ENCODE measurements around the gene LRCH2. TPM values are rescaled to one million over a fixed set of nuclear protein-coding genes. Genes with fewer than 3 reads are reported as not detected.

Gene LRCH2
- total and polyA plus RNA-seq, 5 donors from 2014 or later: not detected

DNA sequence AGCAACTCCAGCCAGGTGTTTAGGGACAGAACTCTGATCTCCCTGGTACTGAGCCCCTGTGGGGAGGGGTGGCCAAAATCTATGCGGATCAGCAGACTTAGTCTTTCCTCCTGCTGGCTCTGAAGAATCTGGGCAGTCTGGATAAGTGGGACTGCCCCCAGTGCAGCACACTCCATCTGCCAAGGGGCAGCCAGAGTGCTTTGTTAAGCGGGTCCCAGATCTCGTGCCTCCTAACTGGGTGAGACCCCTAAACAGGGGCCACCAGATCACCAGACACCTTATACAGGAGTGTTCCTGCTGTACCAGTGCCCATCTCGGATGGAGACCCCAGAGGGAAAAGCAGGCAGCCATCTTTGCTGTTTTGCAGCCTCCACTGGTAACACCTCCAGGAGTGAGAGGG is 135.0 kb downstream of the LRCH2 start:
- no peak for ATAC-seq (ENCODE audit: low read depth in 2 of 2)
- peaks cover 0 to 23% (median 2%) of the 10 kb centered on the region in 7 donors for H3K9me3 Mint-ChIP-seq
- H3K4me3 Mint-ChIP-seq: no peak overlapping the region

DNA sequence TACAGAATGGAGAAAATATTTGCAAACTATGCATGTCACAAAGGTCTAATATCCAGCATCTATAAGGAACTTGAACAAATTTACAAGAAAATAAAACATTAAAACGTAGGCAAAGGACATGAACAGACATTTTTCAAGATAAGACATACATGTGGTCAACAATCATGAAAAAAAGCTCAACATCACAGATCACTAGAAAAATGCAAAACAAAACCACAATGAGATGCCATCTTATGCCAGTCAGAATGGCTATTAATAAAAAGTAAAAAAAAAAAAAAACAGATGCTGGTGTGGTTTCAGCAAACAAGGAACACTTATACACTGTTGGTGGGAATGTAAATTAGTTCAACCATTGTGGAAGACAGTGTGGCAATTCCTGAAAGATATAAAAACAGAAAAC is 140.7 kb downstream of the LRCH2 start:
- Mint-ChIP-seq H3K4me1 (no peaks in the 10 kb centered on the region), H3K36me3 (no peaks in the 10 kb centered on the region), H3K4me3 (no peak overlapping the region), H3K27ac (no peak overlapping the region), H3K27me3 (no peaks in the 10 kb centered on the region), H3K9me3 (peaks cover 0 to 7% (median 2%) of the 10 kb centered on the region in 7 donors)
- no peaks in the 10 kb centered on the region for H3K27me3 ChIP-seq (ENCODE audit: control insufficient read depth, insufficient read depth, low read length)
- no peak overlapping the region for H3K4me3 ChIP-seq (ENCODE audit: low read depth, low read length)
- H3K27ac ChIP-seq (ENCODE audit: insufficient read depth, low read length, poor library complexity, severe bottlenecking): no peak overlapping the region
- H3K9me3 ChIP-seq (ENCODE audit: control insufficient read depth in 2 of 2, low read length in 2 of 2): no peaks in the 10 kb centered on the region
- ATAC-seq (ENCODE audit: low read depth in 2 of 2) (no peak), DNase-seq (no peak)
- no peaks in the 10 kb centered on the region for H3K36me3 ChIP-seq (ENCODE audit: control insufficient read depth, insufficient read depth, low read length)
- H3K4me1 ChIP-seq (ENCODE audit: control insufficient read depth, insufficient read depth, low read length, poor library complexity, severe bottlenecking): no peaks in the 10 kb centered on the region

More for the DNA sequence above, 135.0 kb downstream of the LRCH2 start:
- no peaks in the 10 kb centered on the region for H3K4me1 Mint-ChIP-seq
- no peaks in the 10 kb centered on the region for H3K36me3 ChIP-seq (ENCODE audit: control insufficient read depth, insufficient read depth, low read length)
- no peaks in the 10 kb centered on the region for H3K36me3 Mint-ChIP-seq
- H3K4me1 ChIP-seq (ENCODE audit: control insufficient read depth, insufficient read depth, low read length, poor library complexity, severe bottlenecking): no peaks in the 10 kb centered on the region
- no peaks in the 10 kb centered on the region for H3K9me3 ChIP-seq (ENCODE audit: control insufficient read depth in 2 of 2, low read length in 2 of 2)
- H3K27me3 ChIP-seq (ENCODE audit: control insufficient read depth, insufficient read depth, low read length): no peaks in the 10 kb centered on the region
- H3K27ac Mint-ChIP-seq: no peak overlapping the region
- no peak overlapping the region for H3K27ac ChIP-seq (ENCODE audit: insufficient read depth, low read length, poor library complexity, severe bottlenecking)
- H3K4me3 ChIP-seq (ENCODE audit: low read depth, low read length): no peak overlapping the region
- no peaks in the 10 kb centered on the region for H3K27me3 Mint-ChIP-seq
- DNase-seq: no peak

DNA sequence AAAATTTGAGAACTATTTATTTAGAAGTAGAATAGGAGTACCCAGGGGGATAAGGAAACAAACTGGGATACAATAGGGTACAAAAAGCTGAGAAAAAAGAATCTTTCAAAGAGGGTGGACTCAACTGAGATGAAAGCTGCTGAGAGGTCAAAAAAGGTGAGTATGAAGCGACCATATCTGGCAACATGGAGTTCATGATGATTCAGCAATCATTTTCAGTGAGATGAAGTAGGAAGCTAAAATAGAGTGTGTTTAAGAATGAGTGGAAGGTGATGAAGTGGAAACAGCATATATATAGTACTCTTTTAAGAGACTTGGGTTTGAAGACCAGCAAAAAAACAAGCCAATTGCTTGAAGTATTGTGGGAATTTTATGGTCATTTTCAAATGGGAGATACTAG is 144.5 kb downstream of the LRCH2 start:
- no peak for ATAC-seq (ENCODE audit: low read depth in 2 of 2)

DNA sequence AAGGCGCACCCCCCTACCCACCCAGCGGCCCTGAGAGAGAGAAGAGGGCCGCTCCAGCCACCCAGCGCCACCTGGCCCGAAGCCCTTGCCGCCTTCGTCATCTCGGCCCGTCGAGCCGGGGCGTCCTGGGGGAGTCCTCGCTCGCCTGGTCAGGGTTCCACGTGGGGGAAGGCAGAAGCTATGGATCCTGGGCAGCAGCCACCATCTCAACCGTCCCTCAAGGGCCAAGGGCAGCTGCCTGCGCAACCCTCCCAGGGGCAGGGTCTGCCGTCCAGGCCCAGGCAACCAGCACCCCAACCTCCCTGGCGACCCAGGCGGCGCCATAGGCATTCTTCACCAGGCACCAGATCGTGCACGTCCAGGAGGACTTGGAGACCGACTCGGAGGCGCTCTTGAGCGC is 165.0 kb downstream of the LRCH2 start:
- no peak for ATAC-seq (ENCODE audit: low read depth in 2 of 2)
- no peak overlapping the region for H3K4me3 ChIP-seq (ENCODE audit: low read depth, low read length)
- Mint-ChIP-seq H3K27me3 (no peaks in the 10 kb centered on the region), H3K27ac (no peak overlapping the region), H3K36me3 (no peaks in the 10 kb centered on the region), H3K4me1 (no peaks in the 10 kb centered on the region), H3K4me3 (no peak overlapping the region), H3K9me3 (peaks cover 1 to 11% (median 6%) of the 10 kb centered on the region in 7 donors)
- no peaks in the 10 kb centered on the region for H3K36me3 ChIP-seq (ENCODE audit: control insufficient read depth, insufficient read depth, low read length)
- H3K27me3 ChIP-seq (ENCODE audit: control insufficient read depth, insufficient read depth, low read length): no peaks in the 10 kb centered on the region
- H3K4me1 ChIP-seq (ENCODE audit: control insufficient read depth, insufficient read depth, low read length, poor library complexity, severe bottlenecking): no peaks in the 10 kb centered on the region
- H3K27ac ChIP-seq (ENCODE audit: insufficient read depth, low read length, poor library complexity, severe bottlenecking): no peak overlapping the region
- peaks cover 0 to 2% of the 10 kb centered on the region in 2 experiments for H3K9me3 ChIP-seq (ENCODE audit: control insufficient read depth in 2 of 2, low read length in 2 of 2)
- DNase-seq: no peak

More for the DNA sequence above, 144.5 kb downstream of the LRCH2 start:
- no peaks in the 10 kb centered on the region for H3K4me1 ChIP-seq (ENCODE audit: control insufficient read depth, insufficient read depth, low read length, poor library complexity, severe bottlenecking)
- no peaks in the 10 kb centered on the region for H3K36me3 ChIP-seq (ENCODE audit: control insufficient read depth, insufficient read depth, low read length)
- H3K4me3 Mint-ChIP-seq: no peak overlapping the region
- no peaks in the 10 kb centered on the region for H3K27me3 Mint-ChIP-seq
- no peaks in the 10 kb centered on the region for H3K9me3 ChIP-seq (ENCODE audit: control insufficient read depth in 2 of 2, low read length in 2 of 2)
- no peaks in the 10 kb centered on the region for H3K4me1 Mint-ChIP-seq
- H3K36me3 Mint-ChIP-seq: no peaks in the 10 kb centered on the region
- H3K4me3 ChIP-seq (ENCODE audit: low read depth, low read length): no peak overlapping the region
- no peak for DNase-seq
- no peak overlapping the region for H3K27ac Mint-ChIP-seq
- no peaks in the 10 kb centered on the region for H3K27me3 ChIP-seq (ENCODE audit: control insufficient read depth, insufficient read depth, low read length)
- H3K9me3 Mint-ChIP-seq: peaks cover 0 to 8% (median 0%) of the 10 kb centered on the region in 7 donors
- H3K27ac ChIP-seq (ENCODE audit: insufficient read depth, low read length, poor library complexity, severe bottlenecking): no peak overlapping the region

DNA sequence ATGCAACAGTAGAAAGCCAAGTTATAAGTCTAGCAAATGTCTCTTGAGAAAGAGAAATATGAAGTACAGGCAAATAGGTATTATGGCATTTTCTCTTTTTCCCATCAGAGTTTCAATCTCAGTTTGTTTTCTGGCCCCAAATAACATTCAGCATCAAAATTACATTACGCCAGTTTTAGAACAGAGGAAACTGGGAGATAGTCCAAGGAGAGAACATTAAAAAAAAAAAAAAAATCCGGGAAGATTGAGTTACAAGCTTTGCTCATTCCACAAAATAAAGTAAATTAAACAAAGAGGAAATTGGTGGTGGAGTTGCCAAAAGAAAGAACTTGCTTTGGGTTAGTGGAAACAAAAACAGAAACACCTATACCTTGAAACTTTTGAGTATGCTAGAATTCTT is 166.1 kb downstream of the LRCH2 start:
- no peaks in the 10 kb centered on the region for H3K27me3 ChIP-seq (ENCODE audit: control insufficient read depth, insufficient read depth, low read length)
- H3K4me3 ChIP-seq (ENCODE audit: low read depth, low read length): no peak overlapping the region
- ATAC-seq (ENCODE audit: low read depth in 2 of 2) (no peak), DNase-seq (no peak)
- H3K36me3 ChIP-seq (ENCODE audit: control insufficient read depth, insufficient read depth, low read length): no peaks in the 10 kb centered on the region
- Mint-ChIP-seq H3K4me3 (no peak overlapping the region), H3K4me1 (no peaks in the 10 kb centered on the region), H3K9me3 (peaks cover 1 to 11% (median 6%) of the 10 kb centered on the region in 7 donors), H3K36me3 (no peaks in the 10 kb centered on the region), H3K27me3 (no peaks in the 10 kb centered on the region), H3K27ac (no peak overlapping the region)
- H3K4me1 ChIP-seq (ENCODE audit: control insufficient read depth, insufficient read depth, low read length, poor library complexity, severe bottlenecking): no peaks in the 10 kb centered on the region
- no peak overlapping the region for H3K27ac ChIP-seq (ENCODE audit: insufficient read depth, low read length, poor library complexity, severe bottlenecking)
- H3K9me3 ChIP-seq (ENCODE audit: control insufficient read depth in 2 of 2, low read length in 2 of 2): peaks cover 0 to 2% of the 10 kb centered on the region in 2 experiments

DNA sequence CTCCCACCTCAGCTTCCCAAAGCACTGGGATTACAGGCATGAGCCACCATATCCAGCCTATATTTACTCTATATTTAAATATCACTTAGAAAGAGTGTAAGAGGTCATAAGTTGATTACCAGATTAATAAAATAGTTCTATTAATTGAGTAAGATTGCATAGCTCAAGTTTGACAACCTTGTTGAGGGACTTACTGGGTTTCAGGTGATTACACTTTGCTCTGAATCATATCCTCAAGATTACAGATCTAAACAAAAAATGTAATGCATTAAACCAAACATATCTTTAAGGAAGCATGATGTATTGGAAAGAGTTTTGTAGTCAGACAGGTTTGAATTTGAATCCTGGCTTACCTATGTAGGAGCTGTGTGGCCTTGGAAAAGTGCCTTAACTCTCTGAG is 168.6 kb downstream of the LRCH2 start:
- Histone ChIP-seq H3K9me3 (ENCODE audit: control insufficient read depth in 2 of 2, low read length in 2 of 2) (peaks cover 0 to 2% of the 10 kb centered on the region in 2 experiments), H3K27me3 (ENCODE audit: control insufficient read depth, insufficient read depth, low read length) (no peaks in the 10 kb centered on the region), H3K4me1 (ENCODE audit: control insufficient read depth, insufficient read depth, low read length, poor library complexity, severe bottlenecking) (no peaks in the 10 kb centered on the region), H3K36me3 (ENCODE audit: control insufficient read depth, insufficient read depth, low read length) (no peaks in the 10 kb centered on the region), H3K4me3 (ENCODE audit: low read depth, low read length) (no peak overlapping the region), H3K27ac (ENCODE audit: insufficient read depth, low read length, poor library complexity, severe bottlenecking) (no peak overlapping the region)
- ATAC-seq (ENCODE audit: low read depth in 2 of 2): no peak
- DNase-seq: no peak
- Mint-ChIP-seq H3K36me3 (no peaks in the 10 kb centered on the region), H3K9me3 (peaks cover 0 to 13% (median under 1%) of the 10 kb centered on the region in 7 donors), H3K27me3 (no peaks in the 10 kb centered on the region), H3K27ac (no peak overlapping the region), H3K4me1 (no peaks in the 10 kb centered on the region), H3K4me3 (no peak overlapping the region)

Other genes with a start within 250 kb of the LRCH2 start
- gene IL13RA2, start 216.5 kb downstream of the LRCH2 start, total RNA-seq: not detected
- gene IL13RA2, start 216.5 kb downstream of the LRCH2 start, polyA plus RNA-seq: not detected
- gene RBMXL3, start 44.7 kb downstream of the LRCH2 start, total RNA-seq: not detected
- gene RBMXL3, start 44.7 kb downstream of the LRCH2 start, polyA plus RNA-seq: not detected
- gene LUZP4, start 55.6 kb upstream of the LRCH2 start, total RNA-seq: not detected
- not detected for gene LUZP4, start 55.6 kb upstream of the LRCH2 start, polyA plus RNA-seq